ENCODE measurements around the gene GCAT.
A peak's percentile ranks its signal among the peaks of the same experiment; 100 is the strongest.

The GCAT gene

DNA sequence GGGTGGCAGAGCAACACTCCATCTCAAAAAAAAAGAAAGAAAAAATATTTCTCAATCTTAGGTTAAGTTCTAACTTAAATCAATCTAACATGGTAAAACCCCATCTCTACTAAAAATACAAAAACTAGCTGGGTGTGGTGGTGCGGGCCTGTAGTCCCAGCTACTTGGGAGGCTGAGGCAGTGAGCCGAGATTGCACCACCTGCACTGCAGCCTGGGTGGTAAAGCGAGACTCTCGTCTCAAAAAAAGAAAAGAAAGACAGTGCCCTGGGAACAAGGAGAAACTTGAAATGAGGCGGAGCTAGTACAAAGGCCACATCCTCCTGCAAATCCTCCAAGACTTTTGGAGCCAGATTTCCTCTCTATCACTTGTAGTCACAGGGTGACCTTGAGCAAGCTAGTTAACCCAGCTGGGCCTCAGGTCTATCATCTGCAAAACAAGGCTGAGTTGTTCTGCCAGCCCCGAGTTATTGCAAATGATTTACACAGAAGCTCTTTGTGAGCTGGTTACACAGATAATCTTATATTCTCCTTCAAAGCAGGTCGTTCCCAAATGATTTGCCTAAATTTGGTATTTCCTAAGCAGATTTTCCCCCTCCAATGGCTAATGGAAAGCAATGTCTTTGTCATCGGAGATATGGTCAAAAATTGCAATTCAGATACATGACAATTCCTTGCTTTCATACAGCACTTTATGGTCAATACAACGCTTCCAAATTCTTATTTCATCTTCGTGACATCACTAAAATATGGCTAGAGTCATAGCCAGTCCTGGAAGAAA, 34.5 kb downstream of the GCAT start:
- DNase-seq (ENCODE audit: low read depth in 2 of 2) = no peak

- peak; percentile 9 to 14 for DNase-seq (ENCODE audit: low read depth in 2 of 2)
Observed at GRCh38 chr22:37843741-37844089, 36.0 kb downstream of the GCAT start.

GRCh38 chr22:37844904-37845329, 37.2 kb downstream of the GCAT start:
- no peak for DNase-seq (ENCODE audit: low read depth in 2 of 2)

GRCh38 chr22:37846433-37846832, 38.7 kb downstream of the GCAT start:
- no peak for DNase-seq (ENCODE audit: low read depth in 2 of 2)

DNA sequence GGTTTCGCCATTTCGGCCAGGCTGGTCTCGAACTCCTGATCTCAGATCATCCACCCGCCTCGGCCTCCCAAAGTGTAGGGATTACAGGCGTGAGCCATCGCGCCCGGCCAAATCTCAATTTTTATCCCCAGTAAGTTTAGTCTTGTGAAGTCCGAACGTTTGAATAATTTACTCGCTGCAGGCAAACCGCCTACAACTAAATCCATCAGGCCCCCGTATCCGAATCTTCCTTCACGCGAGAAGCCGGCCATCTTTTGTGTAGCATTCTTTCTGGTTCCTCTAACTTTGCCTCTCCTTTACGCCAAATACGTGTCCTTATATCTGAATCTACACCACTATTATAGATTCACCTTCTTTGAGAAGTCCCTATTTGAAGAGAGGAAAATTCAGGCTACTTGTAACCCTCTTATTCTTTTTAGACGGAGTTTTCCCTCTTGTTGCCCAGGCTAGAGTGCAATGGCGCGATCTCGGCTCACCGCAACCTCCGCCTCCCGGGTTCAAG, 40.9 kb downstream of the GCAT start:
- DNase-seq (ENCODE audit: low read depth in 2 of 2) = no peak

DNA sequence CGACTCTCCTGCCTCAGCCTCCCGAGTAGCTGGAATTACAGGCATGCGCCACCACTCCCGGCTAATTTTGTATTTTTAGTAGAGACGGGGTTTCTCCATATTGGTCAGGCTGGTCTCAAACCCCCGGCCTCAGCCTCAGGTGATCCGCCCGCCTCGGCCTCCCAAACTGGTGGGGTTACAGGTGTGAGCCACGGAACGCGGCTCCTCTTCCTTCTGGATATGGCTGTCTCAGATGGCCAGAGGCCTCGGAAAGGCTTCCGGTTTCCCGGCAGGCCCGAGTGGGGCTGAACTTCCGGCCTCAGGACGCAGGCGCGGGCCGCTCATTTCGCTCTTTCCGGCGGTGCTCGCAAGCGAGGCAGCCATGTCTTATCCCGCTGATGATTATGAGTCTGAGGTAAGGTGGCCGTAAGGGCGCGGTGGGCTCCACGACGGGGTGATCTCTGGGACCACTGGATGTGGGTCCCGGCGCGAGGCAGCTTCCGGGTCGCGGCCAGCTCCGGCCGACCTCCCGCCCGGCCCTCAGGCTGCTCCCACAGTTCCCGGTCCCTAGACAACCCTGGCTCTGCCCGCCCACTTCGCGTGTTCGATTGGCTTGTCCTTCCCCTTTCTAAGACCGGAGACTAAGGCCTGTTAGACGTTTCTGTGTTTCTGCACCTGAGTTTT, 41.5 kb downstream of the GCAT start, which contains the start of gene EIF3L:
Gene EIF3L, plus strand, starts transcription at position 331 of the 663 bp plus-strand sequence. Its CDS starts 31 bp downstream, at position 362.
- peak; percentile 70 to 73 for DNase-seq (ENCODE audit: low read depth in 2 of 2)

DNA sequence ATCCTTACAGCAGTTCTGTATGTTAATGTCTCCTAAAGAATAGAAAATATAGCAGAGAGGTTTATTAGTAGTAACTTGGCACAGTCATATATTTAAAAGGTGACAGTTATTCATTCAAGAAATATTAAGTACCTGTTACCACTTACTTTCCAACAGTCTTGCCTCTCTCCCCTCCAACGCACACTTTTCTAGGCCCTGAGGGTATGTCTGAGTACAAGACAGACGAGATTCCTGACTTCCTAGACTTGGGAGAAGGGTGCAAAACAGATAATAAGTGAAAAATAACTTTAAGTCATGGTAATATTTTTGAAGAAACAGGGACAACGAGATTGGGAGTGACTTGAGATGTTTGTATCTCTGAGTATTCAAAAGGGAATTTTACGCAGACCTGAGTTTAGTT, 43.1 kb downstream of the GCAT start:
- no peak for DNase-seq (ENCODE audit: low read depth in 2 of 2)

GRCh38 chr22:37852418-37852817, 44.7 kb downstream of the GCAT start:
- DNase-seq (ENCODE audit: low read depth in 2 of 2) = no peak

- no peak for DNase-seq (ENCODE audit: low read depth in 2 of 2)
Observed at GRCh38 chr22:37854946-37855345, 47.2 kb downstream of the GCAT start.

DNA sequence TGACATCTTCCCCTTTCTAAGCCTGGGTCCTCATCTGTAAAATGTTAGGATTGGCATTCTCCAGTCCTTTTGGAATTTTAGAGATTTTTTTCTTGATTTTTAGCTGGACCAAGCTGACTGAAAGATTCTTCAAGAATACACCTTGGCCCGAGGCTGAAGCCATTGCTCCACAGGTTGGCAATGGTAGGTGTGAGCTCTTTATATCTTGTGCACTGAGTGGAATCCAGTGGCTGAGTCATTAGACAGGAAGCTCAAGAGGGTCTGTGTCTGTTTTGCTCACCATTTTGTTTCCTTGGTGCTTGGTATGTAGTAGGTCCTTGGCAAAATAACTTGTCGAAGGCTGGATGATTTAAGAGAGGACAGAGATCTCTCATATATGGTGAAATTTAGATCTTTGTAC, 47.7 kb downstream of the GCAT start:
- no peak for DNase-seq (ENCODE audit: low read depth in 2 of 2)

GRCh38 chr22:37860796-37861421, 53.2 kb downstream of the GCAT start:
- DNase-seq (ENCODE audit: low read depth in 2 of 2) = no peak

GRCh38 chr22:37862570-37863325, 55.0 kb downstream of the GCAT start:
- DNase-seq (ENCODE audit: low read depth in 2 of 2) = no peak

GRCh38 chr22:37865510-37865909, 57.8 kb downstream of the GCAT start:
- DNase-seq (ENCODE audit: low read depth in 2 of 2) = no peak
